Neural cell (in vitro differentiated cells): ENCODE data around the gene SAMSN1.

Experiments
- EP300 ChIP-seq: fragments of 450-650 bp; conservative IDR thresholded peaks from 2 replicates; pipeline ENCODE4 v1.6.1; 2014; ENCODE audit warnings: antibody characterized with exemption, mild to moderate bottlenecking, moderate library complexity; ENCODE audit not compliant: poor library complexity, severe bottlenecking
- EZH2 ChIP-seq: fragments of 200-600, 300-800 bp; shearing (Covaris generic), sonication (generic); IDR thresholded peaks from 2 replicates; pipeline ENCODE4 v1.6.1; 2014; ENCODE audit warnings: antibody characterized with exemption, low read length, borderline replicate concordance, mild to moderate bottlenecking; ENCODE audit not compliant: insufficient read depth, poor library complexity, severe bottlenecking
- MXI1 ChIP-seq: fragments of 450-650 bp; conservative IDR thresholded peaks from 2 replicates; pipeline ENCODE4 v1.6.1; 2014; ENCODE audit warnings: antibody characterized with exemption, mild to moderate bottlenecking; ENCODE audit not compliant: poor library complexity, severe bottlenecking
- POLR2AphosphoS5 ChIP-seq: IDR thresholded peaks from 2 replicates; pipeline ENCODE4 v1.6.1; 2012
- RAD21 ChIP-seq: fragments of 450-650 bp; conservative IDR thresholded peaks from 2 replicates; pipeline ENCODE4 v1.6.1; 2014; ENCODE audit warnings: antibody characterized with exemption, mild to moderate bottlenecking, moderate library complexity
- SMC3 ChIP-seq: fragments of 450-650 bp; conservative IDR thresholded peaks from 2 replicates; pipeline ENCODE4 v1.6.1; 2014; ENCODE audit warnings: antibody characterized with exemption, mild to moderate bottlenecking, moderate library complexity; ENCODE audit not compliant: poor library complexity
- TAF1 ChIP-seq: IDR thresholded peaks from 2 replicates; pipeline ENCODE4 v1.6.1; 2012; ENCODE audit warnings: low read depth
- TF ChIP-seq, protein P1 (sequence below): fragments of 450-650 bp; IDR thresholded peaks from 2 replicates; pipeline ENCODE4 v1.5.1; 2014; ENCODE audit warnings: antibody characterized with exemption, mild to moderate bottlenecking, moderate library complexity; ENCODE audit not compliant: poor library complexity, severe bottlenecking
- TF ChIP-seq, protein P2 (sequence below): IDR thresholded peaks from 2 replicates; pipeline ENCODE4 v1.6.1; 2012; ENCODE audit warnings: borderline replicate concordance

DNA sequence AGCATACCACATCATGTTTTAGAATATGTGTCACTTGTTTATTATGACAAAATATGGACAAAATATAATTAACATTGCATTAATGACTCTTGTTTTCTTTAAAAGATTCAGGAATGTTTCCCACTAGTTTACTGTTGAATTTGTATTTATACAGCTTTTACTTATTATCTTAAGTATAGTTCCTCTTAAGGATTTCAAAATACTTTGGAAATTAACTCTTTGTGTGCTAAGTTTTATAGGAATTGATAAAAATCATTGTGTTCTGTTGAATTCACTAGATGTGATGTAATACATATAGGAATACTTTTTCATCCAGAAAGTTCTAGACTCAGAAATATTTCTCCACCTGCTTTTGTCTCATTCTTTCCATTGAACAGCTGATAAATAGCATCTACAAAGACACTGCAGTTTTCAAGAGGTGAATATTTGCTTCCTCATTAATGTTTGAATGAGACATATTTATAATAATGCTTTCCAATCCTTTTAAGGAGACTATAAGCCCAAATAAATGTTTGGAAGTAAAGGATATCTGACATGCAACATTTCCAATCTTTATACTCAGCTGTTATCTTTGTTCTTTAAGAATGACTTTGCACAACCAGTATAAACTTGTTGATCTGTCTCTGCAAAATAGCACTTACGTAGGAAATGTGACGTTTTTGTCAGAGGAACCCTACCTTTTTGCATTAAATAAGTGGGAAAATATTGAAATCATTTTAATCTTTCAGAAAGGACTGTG, 38.4 kb upstream of the SAMSN1 start:
- TF ChIP-seq, protein P1, sequence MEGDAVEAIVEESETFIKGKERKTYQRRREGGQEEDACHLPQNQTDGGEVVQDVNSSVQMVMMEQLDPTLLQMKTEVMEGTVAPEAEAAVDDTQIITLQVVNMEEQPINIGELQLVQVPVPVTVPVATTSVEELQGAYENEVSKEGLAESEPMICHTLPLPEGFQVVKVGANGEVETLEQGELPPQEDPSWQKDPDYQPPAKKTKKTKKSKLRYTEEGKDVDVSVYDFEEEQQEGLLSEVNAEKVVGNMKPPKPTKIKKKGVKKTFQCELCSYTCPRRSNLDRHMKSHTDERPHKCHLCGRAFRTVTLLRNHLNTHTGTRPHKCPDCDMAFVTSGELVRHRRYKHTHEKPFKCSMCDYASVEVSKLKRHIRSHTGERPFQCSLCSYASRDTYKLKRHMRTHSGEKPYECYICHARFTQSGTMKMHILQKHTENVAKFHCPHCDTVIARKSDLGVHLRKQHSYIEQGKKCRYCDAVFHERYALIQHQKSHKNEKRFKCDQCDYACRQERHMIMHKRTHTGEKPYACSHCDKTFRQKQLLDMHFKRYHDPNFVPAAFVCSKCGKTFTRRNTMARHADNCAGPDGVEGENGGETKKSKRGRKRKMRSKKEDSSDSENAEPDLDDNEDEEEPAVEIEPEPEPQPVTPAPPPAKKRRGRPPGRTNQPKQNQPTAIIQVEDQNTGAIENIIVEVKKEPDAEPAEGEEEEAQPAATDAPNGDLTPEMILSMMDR: no peak
- no peak for TF ChIP-seq MXI1
- TF ChIP-seq TAF1: no peak
- TF ChIP-seq SMC3: no peak
- TF ChIP-seq, protein P2, sequence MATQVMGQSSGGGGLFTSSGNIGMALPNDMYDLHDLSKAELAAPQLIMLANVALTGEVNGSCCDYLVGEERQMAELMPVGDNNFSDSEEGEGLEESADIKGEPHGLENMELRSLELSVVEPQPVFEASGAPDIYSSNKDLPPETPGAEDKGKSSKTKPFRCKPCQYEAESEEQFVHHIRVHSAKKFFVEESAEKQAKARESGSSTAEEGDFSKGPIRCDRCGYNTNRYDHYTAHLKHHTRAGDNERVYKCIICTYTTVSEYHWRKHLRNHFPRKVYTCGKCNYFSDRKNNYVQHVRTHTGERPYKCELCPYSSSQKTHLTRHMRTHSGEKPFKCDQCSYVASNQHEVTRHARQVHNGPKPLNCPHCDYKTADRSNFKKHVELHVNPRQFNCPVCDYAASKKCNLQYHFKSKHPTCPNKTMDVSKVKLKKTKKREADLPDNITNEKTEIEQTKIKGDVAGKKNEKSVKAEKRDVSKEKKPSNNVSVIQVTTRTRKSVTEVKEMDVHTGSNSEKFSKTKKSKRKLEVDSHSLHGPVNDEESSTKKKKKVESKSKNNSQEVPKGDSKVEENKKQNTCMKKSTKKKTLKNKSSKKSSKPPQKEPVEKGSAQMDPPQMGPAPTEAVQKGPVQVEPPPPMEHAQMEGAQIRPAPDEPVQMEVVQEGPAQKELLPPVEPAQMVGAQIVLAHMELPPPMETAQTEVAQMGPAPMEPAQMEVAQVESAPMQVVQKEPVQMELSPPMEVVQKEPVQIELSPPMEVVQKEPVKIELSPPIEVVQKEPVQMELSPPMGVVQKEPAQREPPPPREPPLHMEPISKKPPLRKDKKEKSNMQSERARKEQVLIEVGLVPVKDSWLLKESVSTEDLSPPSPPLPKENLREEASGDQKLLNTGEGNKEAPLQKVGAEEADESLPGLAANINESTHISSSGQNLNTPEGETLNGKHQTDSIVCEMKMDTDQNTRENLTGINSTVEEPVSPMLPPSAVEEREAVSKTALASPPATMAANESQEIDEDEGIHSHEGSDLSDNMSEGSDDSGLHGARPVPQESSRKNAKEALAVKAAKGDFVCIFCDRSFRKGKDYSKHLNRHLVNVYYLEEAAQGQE: no peak
- no peak for TF ChIP-seq RAD21
- no peak for TF ChIP-seq POLR2AphosphoS5
- no peak for TF ChIP-seq EZH2
- no peak for TF ChIP-seq EP300
